Gastroesophageal sphincter (tissue), 3 donors: Measurements from ENCODE around the gene FBXL12.

Source experiments
- CTCF ChIP-seq, 4 experiments: fragments of 200-600 bp in 2 of 4; fragments of 450-650 bp in 2 of 4; sonication (generic) in 1 of 4; IDR thresholded peaks; one replicate each; pipeline ENCODE4 v1.5.1; 2017 to 2019; ENCODE audit warnings: antibody characterized with exemption in 4 of 4, mild to moderate bottlenecking in 2 of 4, moderate library complexity in 2 of 4
- POLR2A ChIP-seq, 2 donors: fragments of 450-650 bp; IDR thresholded peaks; one replicate each; pipeline ENCODE4 v1.6.1; 2017; ENCODE audit warnings: antibody characterized with exemption in 2 of 2, mild to moderate bottlenecking in 2 of 2, moderate library complexity in 1 of 2

GRCh38 chr19:9849791-9850190, 30.9 kb upstream of the FBXL12 start:
- TF ChIP-seq CTCF (IDR thresholded peaks at IDR 0.05) (no peak), POLR2A (IDR thresholded peaks at IDR 0.05) (no peak)
